B cell (primary cell): ENCODE measurements around the gene N4BP2. TPM values are rescaled to one million over a fixed set of nuclear protein-coding genes. Genes with fewer than 3 reads are reported as not detected.

Experiments used
- ATAC-seq: fragments of 200-7000 bp; cut with Tn5 transposase; one replicate; pipeline ENCODE4 v1.10.0; 2021; ENCODE audit warnings: low read depth, mild to moderate bottlenecking, moderate number of reproducible peaks, moderate library complexity
- CTCF ChIA-PET: fragments of 350-600 bp; sonication (Branson Sonifier 250); formaldehyde crosslinking; loops from one replicate; lab custom pipeline; 2021; ENCODE audit warnings: antibody characterized with exemption, inconsistent platforms; lab: Charles Lee
- POLR2A ChIA-PET: fragments of 350-600 bp; sonication (Branson Sonifier 250); formaldehyde crosslinking; loops from one replicate; lab custom pipeline; 2021; ENCODE audit warnings: antibody characterized with exemption; lab: Charles Lee
- DNase-seq: peaks from one replicate; pipeline ENCODE4 v3.0.0; 2013
- H2AFZ ChIP-seq: 2 replicates; pipeline ENCODE4 v1.6.1; 2012; ENCODE audit warnings: mild to moderate bottlenecking, low read depth, low read length; ENCODE audit not compliant: insufficient read depth, poor library complexity, severe bottlenecking
- H3K27ac ChIP-seq, 2 donors: 1 replicate in 1 of 2; 2 replicates in 1 of 2; pipeline ENCODE4 v1.5.1; 2012 to 2013; ENCODE audit warnings: low read length in 2 of 2, mild to moderate bottlenecking in 2 of 2, moderate library complexity in 1 of 2
- H3K27me3 ChIP-seq, 4 experiments: fragments of 200-600 bp in 1 of 4; sonication (generic) in 1 of 4; replicated peaks in 1 of 4; 1 replicate in 2 of 4; 2 replicates in 2 of 4; pipeline versions ENCODE4 v1.6.1 to v1.7.0; 2013 to 2016; ENCODE audit warnings: low read length in 3 of 4, mild to moderate bottlenecking in 2 of 4, mixed read lengths in 1 of 4, moderate library complexity in 1 of 4; ENCODE audit not compliant: insufficient read depth in 4 of 4, control insufficient read depth in 3 of 4; ENCODE audit errors: control extremely low read depth in 1 of 4
- H3K36me3 ChIP-seq, 2 experiments: replicated peaks in 1 of 2; 1 replicate in 1 of 2; 2 replicates in 1 of 2; pipeline versions ENCODE4 v1.6.1 to v1.7.1; 2013; ENCODE audit warnings: low read length in 1 of 2; ENCODE audit not compliant: insufficient read depth in 2 of 2, control insufficient read depth in 1 of 2; ENCODE audit errors: control extremely low read depth in 1 of 2, extremely low read depth in 1 of 2
- H3K4me1 ChIP-seq, 2 donors: fragments of 200-600 bp in 1 of 2; sonication (generic) in 1 of 2; 1 replicate in 1 of 2; 2 replicates in 1 of 2; pipeline versions ENCODE4 v1.5.1 to v1.6.1; 2013 to 2017; ENCODE audit warnings: low read length in 2 of 2; ENCODE audit not compliant: control insufficient read depth in 2 of 2, insufficient read depth in 2 of 2
- H3K4me2 ChIP-seq: replicated peaks from 2 replicates; pipeline ENCODE3; 2012; ENCODE audit warnings: mild to moderate bottlenecking, low read depth, low read length; ENCODE audit not compliant: poor library complexity, severe bottlenecking
- H3K4me3 ChIP-seq, 5 experiments: fragments of 200-600 bp in 1 of 5; sonication (generic) in 1 of 5; 1 replicate in 3 of 5; 2 replicates in 2 of 5; pipeline versions ENCODE4 v1.5.1 to v1.7.0; 2011 to 2016; ENCODE audit warnings: low read length in 4 of 5, mild to moderate bottlenecking in 4 of 5, low read depth in 2 of 5, control low read depth in 1 of 5, moderate library complexity in 1 of 5; ENCODE audit not compliant: insufficient read depth in 1 of 5; ENCODE audit errors: control extremely low read depth in 1 of 5, extremely low read depth in 1 of 5
- H3K79me2 ChIP-seq: fragments of 200-600 bp; sonication (generic); one replicate; pipeline ENCODE4 v1.6.0; 2016; ENCODE audit warnings: low read length; ENCODE audit not compliant: control insufficient read depth, insufficient read depth
- H3K9ac ChIP-seq: fragments of 200-600 bp; sonication (generic); 2 replicates; pipeline ENCODE4 v1.6.1; 2017; ENCODE audit warnings: mild to moderate bottlenecking, low read length, moderate library complexity
- H3K9me3 ChIP-seq, 3 donors: one replicate each; pipeline versions ENCODE4 v1.6.1 to v1.7.1; 2013; ENCODE audit warnings: low read length in 2 of 3; ENCODE audit not compliant: control insufficient read depth in 2 of 3, insufficient read depth in 1 of 3; ENCODE audit errors: control extremely low read depth in 1 of 3
- H4K20me1 ChIP-seq: 2 replicates; pipeline ENCODE4 v1.6.0; 2012; ENCODE audit warnings: mild to moderate bottlenecking, low read length; ENCODE audit not compliant: insufficient read depth, control insufficient read depth, poor library complexity, severe bottlenecking
- H3K27ac Mint-ChIP-seq: one replicate; pipeline ENCODE4 v1.8.0; 2021; ENCODE audit warnings: mixed read lengths
- H3K27me3 Mint-ChIP-seq: one replicate; pipeline ENCODE4 v1.8.0; 2021; ENCODE audit warnings: mixed read lengths
- H3K4me1 Mint-ChIP-seq: one replicate; pipeline ENCODE4 v1.8.0; 2021; ENCODE audit warnings: mixed read lengths
- H3K4me3 Mint-ChIP-seq: one replicate; pipeline ENCODE4 v1.8.0; 2021; ENCODE audit warnings: mixed read lengths
- H3K9me3 Mint-ChIP-seq: one replicate; pipeline ENCODE4 v1.8.0; 2022; ENCODE audit warnings: mixed read lengths; ENCODE audit not compliant: insufficient read depth
- EZH2 ChIP-seq: IDR thresholded peaks from 2 replicates; pipeline ENCODE4 v1.6.1; 2012; ENCODE audit warnings: borderline replicate concordance, low read depth, mild to moderate bottlenecking, moderate library complexity, low read length; ENCODE audit not compliant: insufficient read depth, poor library complexity, severe bottlenecking
- intact Hi-C: fragments of 100-400 bp; cut with micrococcal nuclease; formaldehyde crosslinking; loops from one replicate; pipeline ENCODE4 v1.10.0; 2022
- polyA plus RNA-seq: library from polyadenylated mRNA; depleted of rRNA; stranded (reverse); fragments of >200 nt; gene quantifications from 2 replicates; pipeline ENCODE4 v1.2.3, GENCODE V29; 2012
- total RNA-seq, 2 donors: library from RNA; stranded (reverse); fragments of 120-200 nt in 1 of 2; gene quantifications; 1 replicate in 1 of 2; 2 replicates in 1 of 2; pipeline versions ENCODE4 v1.2.3 to v1.2.4, GENCODE V29; 2013 to 2022
- TF ChIP-seq, protein P1 (sequence below): fragments of 200-600 bp; IDR thresholded peaks from one replicate; pipeline ENCODE4 v1.8.0; 2022; ENCODE audit warnings: antibody characterized with exemption, mild to moderate bottlenecking

The N4BP2 gene
- total and polyA plus RNA-seq, 2 donors (not counting 1 experiment from before 2014, with no cell fraction given) = 2.4 to 12.8 TPM

DNA sequence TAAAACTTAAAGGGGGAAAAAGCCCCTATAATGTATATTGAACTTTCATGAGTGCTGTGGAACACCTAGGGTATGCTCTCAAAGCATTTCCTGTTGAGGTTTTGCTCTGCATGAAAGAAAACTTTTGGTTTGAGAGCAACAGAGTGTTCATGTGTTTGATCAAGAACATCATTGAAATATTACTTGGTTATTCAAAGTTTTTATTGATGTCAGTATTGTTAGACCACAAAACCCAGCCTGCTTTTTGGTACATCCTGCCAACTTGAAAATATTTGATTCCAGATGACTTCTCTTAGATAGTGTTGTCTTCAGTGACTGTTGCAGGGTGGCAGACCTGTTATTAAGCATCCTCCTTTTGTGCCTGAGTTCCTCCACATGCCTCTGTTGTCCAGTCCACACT is 68.0 kb downstream of the N4BP2 start:
- H3K9me3 Mint-ChIP-seq = no peaks in the 10 kb centered on the region
- H3K9ac ChIP-seq = no peak overlapping the region
- no peaks in the 10 kb centered on the region for H3K79me2 ChIP-seq
- H3K4me2 ChIP-seq = no peak overlapping the region
- H3K4me3 Mint-ChIP-seq = no peak overlapping the region
- no peak overlapping the region for H3K27ac ChIP-seq
- no peak for ATAC-seq
- H3K4me1 ChIP-seq = peaks cover 0 to 5% of the 10 kb centered on the region in 2 donors
- H4K20me1 ChIP-seq = no peaks in the 10 kb centered on the region
- no peak overlapping the region for H3K4me3 ChIP-seq
- H2AFZ ChIP-seq = no peak overlapping the region
- POLR2A ChIA-PET = no interaction called here
- no peaks in the 10 kb centered on the region for H3K27me3 Mint-ChIP-seq
- peaks cover 8% of the 10 kb centered on the region for H3K4me1 Mint-ChIP-seq
- no peak for TF ChIP-seq EZH2
- TF ChIP-seq, protein P1, sequence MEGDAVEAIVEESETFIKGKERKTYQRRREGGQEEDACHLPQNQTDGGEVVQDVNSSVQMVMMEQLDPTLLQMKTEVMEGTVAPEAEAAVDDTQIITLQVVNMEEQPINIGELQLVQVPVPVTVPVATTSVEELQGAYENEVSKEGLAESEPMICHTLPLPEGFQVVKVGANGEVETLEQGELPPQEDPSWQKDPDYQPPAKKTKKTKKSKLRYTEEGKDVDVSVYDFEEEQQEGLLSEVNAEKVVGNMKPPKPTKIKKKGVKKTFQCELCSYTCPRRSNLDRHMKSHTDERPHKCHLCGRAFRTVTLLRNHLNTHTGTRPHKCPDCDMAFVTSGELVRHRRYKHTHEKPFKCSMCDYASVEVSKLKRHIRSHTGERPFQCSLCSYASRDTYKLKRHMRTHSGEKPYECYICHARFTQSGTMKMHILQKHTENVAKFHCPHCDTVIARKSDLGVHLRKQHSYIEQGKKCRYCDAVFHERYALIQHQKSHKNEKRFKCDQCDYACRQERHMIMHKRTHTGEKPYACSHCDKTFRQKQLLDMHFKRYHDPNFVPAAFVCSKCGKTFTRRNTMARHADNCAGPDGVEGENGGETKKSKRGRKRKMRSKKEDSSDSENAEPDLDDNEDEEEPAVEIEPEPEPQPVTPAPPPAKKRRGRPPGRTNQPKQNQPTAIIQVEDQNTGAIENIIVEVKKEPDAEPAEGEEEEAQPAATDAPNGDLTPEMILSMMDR = no peak
- no peaks in the 10 kb centered on the region for H3K27me3 ChIP-seq
- CTCF ChIA-PET = no interaction called here
- H3K9me3 ChIP-seq = no peaks in the 10 kb centered on the region
- no peak overlapping the region for H3K27ac Mint-ChIP-seq
- intact Hi-C loops = no loop called here
- peaks cover 1 to 9% of the 10 kb centered on the region in 2 experiments for H3K36me3 ChIP-seq
- DNase-seq = no peak

- no peaks in the 10 kb centered on the region for H3K27me3 Mint-ChIP-seq
- no peak overlapping the region for H3K27ac Mint-ChIP-seq
- Histone ChIP-seq H3K9me3 (no peaks in the 10 kb centered on the region), H4K20me1 (no peaks in the 10 kb centered on the region), H3K4me2 (no peak overlapping the region), H2AFZ (no peak overlapping the region), H3K27me3 (no peaks in the 10 kb centered on the region), H3K4me3 (no peak overlapping the region), H3K9ac (no peak overlapping the region), H3K79me2 (no peaks in the 10 kb centered on the region), H3K4me1 (no peaks in the 10 kb centered on the region), H3K36me3 (peaks cover 2 to 9% of the 10 kb centered on the region in 2 experiments), H3K27ac (no peak overlapping the region)
- H3K4me1 Mint-ChIP-seq = peaks cover 2% of the 10 kb centered on the region
- H3K4me3 Mint-ChIP-seq = no peak overlapping the region
- no peak for ATAC-seq
- intact Hi-C loops = no loop called here
- no peaks in the 10 kb centered on the region for H3K9me3 Mint-ChIP-seq
- ChIA-PET CTCF (interaction anchor here (0.5 to 2.6 kb wide), 3 partner anchors 195 to 518 kb away, joined by 3 to 11 read pairs (median 3); no protein-coding TSS in a partner anchor), POLR2A (no interaction called here)
- no peak for TF ChIP-seq EZH2
- no peak for DNase-seq
Observed at GRCh38 chr4:40130401-40131036, 73.9 kb downstream of the N4BP2 start.
